HG03565 (cell line): Measurements from ENCODE around the gene ZNF787.
"Not testable (repeated sequence)": the region's sequence is repeated elsewhere in the genome, so short reads cannot be mapped to it uniquely, and the experiment has no call there.

Experiments used
- ATAC-seq: cut with Tn5 transposase; IDR thresholded peaks from one replicate; pipeline ENCODE4 v1.9.1; 2021; ENCODE audit warnings: mild to moderate bottlenecking, moderate library complexity; ENCODE audit not compliant: unreplicated experiment

ZNF787 gene

GRCh38 chr19:56106993-56107392 lies 14.1 kb downstream of the ZNF787 start:
- ATAC-seq, result no peak

GRCh38 chr19:56106397-56106849 lies 14.7 kb downstream of the ZNF787 start:
- no peak for ATAC-seq

GRCh38 chr19:56105831-56106396 lies 15.2 kb downstream of the ZNF787 start:
- ATAC-seq, result not testable (repeated sequence)

GRCh38 chr19:56105090-56105701 lies 15.9 kb downstream of the ZNF787 start:
- ATAC-seq, result no peak

- no peak for ATAC-seq
These were observed 16.7 kb downstream of the ZNF787 start for GRCh38 chr19:56104423-56104822.

- ATAC-seq, result no peak
These were observed 18.0 kb downstream of the ZNF787 start for GRCh38 chr19:56103027-56103614.

- no peak for ATAC-seq
These were observed 19.2 kb downstream of the ZNF787 start for GRCh38 chr19:56101746-56102535.

GRCh38 chr19:56101095-56101494 lies 20.0 kb downstream of the ZNF787 start:
- ATAC-seq, result no peak

- ATAC-seq, result no peak
These were observed 21.2 kb downstream of the ZNF787 start for GRCh38 chr19:56099638-56100539.

GRCh38 chr19:56098731-56099568 lies 22.1 kb downstream of the ZNF787 start:
- no peak for ATAC-seq

- ATAC-seq, result not testable (repeated sequence)
These were observed 22.9 kb downstream of the ZNF787 start for GRCh38 chr19:56098237-56098636.

- ATAC-seq, result no peak
These were observed 23.3 kb downstream of the ZNF787 start for GRCh38 chr19:56097776-56098175.

- no peak for ATAC-seq
These were observed 23.8 kb downstream of the ZNF787 start for GRCh38 chr19:56097306-56097705.

GRCh38 chr19:56096665-56097064 lies 24.4 kb downstream of the ZNF787 start:
- no peak for ATAC-seq

GRCh38 chr19:56094449-56094848 lies 26.6 kb downstream of the ZNF787 start:
- ATAC-seq, result no peak

- ATAC-seq, result no peak
These were observed 28.1 kb downstream of the ZNF787 start for GRCh38 chr19:56092685-56093631.

- no peak for ATAC-seq
These were observed 29.1 kb downstream of the ZNF787 start for GRCh38 chr19:56091751-56092546.

- ATAC-seq, result no peak
These were observed 30.0 kb downstream of the ZNF787 start for GRCh38 chr19:56091066-56091490.
